HepG2 (cell line): Measurements from ENCODE around the gene ADAM19. TPM values are rescaled to one million over a fixed set of nuclear protein-coding genes. Genes with fewer than 3 reads are reported as not detected.

Experiments
- ATAC-seq: fragments of 200-7000 bp; cut with Tn5 transposase; 3 replicates; pipeline ENCODE4 v1.9.1; 2020; ENCODE audit warnings: mild to moderate bottlenecking, moderate library complexity
- BruUV-seq: library from RNA; stranded (reverse); fragments of 400-500 nt; replicated peaks from 2 replicates; lab custom pipeline; 2021; lab: Mats Ljungman, UMichigan
- CTCF ChIA-PET: fragments of 300-600 bp; formaldehyde crosslinking; extraction: SDS; loops from one replicate; lab custom pipeline; 2021; ENCODE audit warnings: low total read pairs, inconsistent platforms, low intra/inter-chr PET ratio; lab: Yijun Ruan, JAX
- POLR2A ChIA-PET: fragments of 350-600 bp; sonication (Branson Sonifier 250); formaldehyde crosslinking; loops from one replicate; lab custom pipeline; 2020; ENCODE audit warnings: antibody characterized with exemption, inconsistent platforms; lab: Yijun Ruan, JAX
- DNase-seq: peaks from one replicate; pipeline ENCODE4 v3.0.0-alpha.2; 2015; ENCODE audit warnings: low spot score
- FAIRE-seq: peaks from 3 replicates; lab custom pipeline; 2011; peaks lifted over from hg19 to GRCh38; lab: Jason Lieb, UNC
- H2AFZ ChIP-seq: one replicate; pipeline ENCODE4 v1.6.1; 2011; ENCODE audit warnings: low read length, inconsistent platforms
- H3K27ac ChIP-seq: fragments of 300-600 bp; 3 replicates; pipeline ENCODE4 v1.8.0; 2011; ENCODE audit warnings: mixed run types, mild to moderate bottlenecking, mixed read lengths, low read length, inconsistent platforms; ENCODE audit not compliant: insufficient read depth; ENCODE audit errors: extremely low read length
- H3K27me3 ChIP-seq, 2 experiments: fragments of 200-600 bp in 1 of 2; 2 replicates in 1 of 2; 3 replicates in 1 of 2; pipeline versions ENCODE4 v1.6.0 to v1.8.0; 2011; ENCODE audit warnings: low read length in 2 of 2, mild to moderate bottlenecking in 2 of 2, moderate library complexity in 2 of 2, inconsistent platforms in 1 of 2; ENCODE audit not compliant: insufficient read depth in 2 of 2, control insufficient read depth in 1 of 2
- H3K36me3 ChIP-seq, 2 experiments: fragments of 200-600 bp in 1 of 2; replicated peaks in 1 of 2; 2 replicates in 1 of 2; 3 replicates in 1 of 2; pipeline versions ENCODE4 v1.5.1 to v1.8.0; 2011; ENCODE audit warnings: low read length in 2 of 2, inconsistent platforms in 1 of 2; ENCODE audit not compliant: insufficient read depth in 2 of 2, control insufficient read depth in 1 of 2
- H3K4me1 ChIP-seq: 2 replicates; pipeline ENCODE4 v1.5.1; 2012; ENCODE audit warnings: low read length, inconsistent platforms; ENCODE audit not compliant: insufficient read depth
- H3K4me2 ChIP-seq: 2 replicates; pipeline ENCODE4 v1.6.0; 2011; ENCODE audit warnings: low read depth, low read length, inconsistent platforms
- H3K4me3 ChIP-seq, 3 experiments: fragments of 200-600 bp in 1 of 3; sonication (generic), shearing (Covaris generic) in 1 of 3; replicated peaks in 1 of 3; 2 replicates each; pipeline ENCODE4 v1.5.1; 2011 to 2016; ENCODE audit warnings: low read length in 3 of 3, inconsistent platforms in 2 of 3, low read depth in 2 of 3, mild to moderate bottlenecking in 2 of 3, control low read depth in 1 of 3, mixed read lengths in 1 of 3; ENCODE audit not compliant: insufficient read depth in 1 of 3
- H3K79me2 ChIP-seq: one replicate; pipeline ENCODE4 v1.6.1; 2011; ENCODE audit warnings: low read length, inconsistent platforms; ENCODE audit not compliant: insufficient read depth
- H3K9ac ChIP-seq: 2 replicates; pipeline ENCODE4 v1.6.0; 2011; ENCODE audit warnings: mild to moderate bottlenecking, low read depth, low read length, inconsistent platforms; ENCODE audit not compliant: insufficient read depth
- H3K9me3 ChIP-seq: 2 replicates; pipeline ENCODE4 v1.5.1; 2012; ENCODE audit warnings: mild to moderate bottlenecking, low read length
- H4K20me1 ChIP-seq: 2 replicates; pipeline ENCODE4 v1.6.0; 2011; ENCODE audit warnings: inconsistent platforms, mild to moderate bottlenecking, low read length, moderate library complexity; ENCODE audit not compliant: insufficient read depth
- BORCS8-MEF2B ChIP-seq: sonication (generic); formaldehyde crosslinking; IDR thresholded peaks from 2 replicates; pipeline ENCODE4 v1.8.0; 2022; ENCODE audit warnings: mild to moderate bottlenecking, missing genetic modification reagents
- ELF1 ChIP-seq: sonication (generic); formaldehyde crosslinking; IDR thresholded peaks from 2 replicates; pipeline ENCODE4 v1.4.0; 2020; ENCODE audit warnings: missing genetic modification reagents
- FOXC1 ChIP-seq: sonication (generic); formaldehyde crosslinking; IDR thresholded peaks from 2 replicates; pipeline ENCODE4 v1.8.0; 2022; ENCODE audit warnings: mild to moderate bottlenecking, missing genetic modification reagents, borderline replicate concordance
- FOXO4 ChIP-seq: sonication (generic); formaldehyde crosslinking; conservative IDR thresholded peaks from 2 replicates; pipeline ENCODE4 v1.8.1; 2023; ENCODE audit warnings: missing genetic modification reagents
- HMGA1 ChIP-seq: sonication (generic); formaldehyde crosslinking; conservative IDR thresholded peaks from 2 replicates; pipeline ENCODE4 v1.4.0; 2020; ENCODE audit warnings: missing genetic modification reagents
- MAFG ChIP-seq: sonication (generic); formaldehyde crosslinking; IDR thresholded peaks from 2 replicates; pipeline ENCODE4 v1.5.1; 2020; ENCODE audit warnings: mild to moderate bottlenecking, missing genetic modification reagents
- MLX ChIP-seq: IDR thresholded peaks from 2 replicates; pipeline ENCODE4 v1.6.1; 2016
- PAX8 ChIP-seq: sonication (generic); formaldehyde crosslinking; IDR thresholded peaks from 2 replicates; pipeline ENCODE4 v1.8.0; 2022; ENCODE audit warnings: mild to moderate bottlenecking, missing genetic modification reagents, borderline replicate concordance
- THAP8 ChIP-seq: sonication (generic); formaldehyde crosslinking; IDR thresholded peaks from 2 replicates; pipeline ENCODE4 v1.5.1; 2020; ENCODE audit warnings: missing genetic modification reagents, mild to moderate bottlenecking, borderline replicate concordance
- TOE1 ChIP-seq: sonication (generic); formaldehyde crosslinking; IDR thresholded peaks from 2 replicates; pipeline ENCODE4 v1.4.0; 2020; ENCODE audit warnings: mild to moderate bottlenecking, missing genetic modification reagents
- TP53 ChIP-seq: sonication (generic); formaldehyde crosslinking; conservative IDR thresholded peaks from 2 replicates; pipeline ENCODE4 v1.4.0; 2020; ENCODE audit warnings: missing genetic modification reagents
- TRAFD1 ChIP-seq: sonication (generic); formaldehyde crosslinking; IDR thresholded peaks from 2 replicates; pipeline ENCODE4 v1.5.1; 2020; ENCODE audit warnings: missing genetic modification reagents, mild to moderate bottlenecking, borderline replicate concordance
- ZBTB10 ChIP-seq: sonication (generic); formaldehyde crosslinking; IDR thresholded peaks from 2 replicates; pipeline ENCODE4 v1.4.0; 2020; ENCODE audit warnings: missing genetic modification reagents, borderline replicate concordance
- ZNF10 ChIP-seq: sonication (generic); formaldehyde crosslinking; IDR thresholded peaks from 2 replicates; pipeline ENCODE4 v1.4.0; 2020; ENCODE audit warnings: mild to moderate bottlenecking, low read depth, missing genetic modification reagents, borderline replicate concordance
- ZNF326 ChIP-seq: sonication (generic); formaldehyde crosslinking; IDR thresholded peaks from 2 replicates; pipeline ENCODE4 v1.4.0; 2020; ENCODE audit warnings: missing genetic modification reagents, borderline replicate concordance
- ZNF547 ChIP-seq: sonication (generic); formaldehyde crosslinking; IDR thresholded peaks from 2 replicates; pipeline ENCODE4 v1.5.1; 2020; ENCODE audit warnings: mild to moderate bottlenecking, missing genetic modification reagents
- ZNF589 ChIP-seq: sonication (generic); formaldehyde crosslinking; conservative IDR thresholded peaks from 2 replicates; pipeline ENCODE4 v1.8.0; 2022; ENCODE audit warnings: mild to moderate bottlenecking, moderate library complexity, missing genetic modification reagents
- ZNF788 ChIP-seq: sonication (generic); formaldehyde crosslinking; IDR thresholded peaks from 2 replicates; pipeline ENCODE4 v1.5.0; 2020; ENCODE audit warnings: mild to moderate bottlenecking, missing genetic modification reagents, borderline replicate concordance
- WGBS: methylation state at CpG from one replicate; pipeline ENCODE4 v1.1.6; 2017; ENCODE audit warnings: low lambda C conversion rate; 5-methylcytosine and 5-hydroxymethylcytosine counted together
- in situ Hi-C: cut with HindIII; loops from 2 replicates; pipeline ENCODE4 v1.10.0; 2017; ENCODE audit warnings: low pct_unique_long_range_greater_than_20kb; ENCODE audit not compliant: extremely low pct_ligation_motif_present
- intact Hi-C: fragments of 100-400 bp; cut with micrococcal nuclease; formaldehyde crosslinking; loops from one replicate; pipeline ENCODE4 v1.10.0; 2022; ENCODE audit not compliant: unreplicated experiment
- polyA plus RNA-seq, 8 experiments: library from polyadenylated mRNA; depleted of rRNA in 3 of 8; stranded (reverse) in 7 of 8; unstranded in 1 of 8; fragments of >200 nt; fragmentation: Illumina TruSeq in 4 of 8; extraction: Trizol in 4 of 8; gene quantifications; 2 replicates each; pipeline versions ENCODE4 v1.2.1 to v1.2.3, GENCODE V29; 2011 to 2016; ENCODE audit warnings: low read depth in 4 of 8, missing spikeins in 1 of 8, mixed read lengths in 1 of 8; ENCODE audit not compliant: insufficient read depth in 1 of 8
- total RNA-seq, 5 experiments: library from RNA; depleted of rRNA; stranded (reverse); fragments of >200 nt; fragmentation: Illumina TruSeq; extraction: Trizol; gene quantifications; 2 replicates each; pipeline ENCODE4 v1.2.3, GENCODE V29; 2016; ENCODE audit warnings: low read depth in 1 of 5

Gene ADAM19
- total and polyA plus RNA-seq, 2 of the 13 experiments (the other 11 are each of a cell fraction or from before 2014, with no cell fraction given), result 0.38 to 0.74 TPM

GRCh38 chr5:157547941-157548512, 27.5 kb downstream of the ADAM19 start:
- ATAC-seq (no peak), DNase-seq (no peak), FAIRE-seq (no peak)
- Histone ChIP-seq H3K4me2 (no peak overlapping the region), H3K79me2 (no peaks in the 10 kb centered on the region), H3K9me3 (no peaks in the 10 kb centered on the region), H3K4me1 (0 out of 2 replicates have a peak, but pooled peaks cover 13% of the 10 kb centered on the region), H3K4me3 (no peak overlapping the region), H3K27ac (no peak overlapping the region), H2AFZ (no peak overlapping the region), H3K36me3 (no peaks in the 10 kb centered on the region), H3K9ac (no peak overlapping the region), H3K27me3 (peaks cover 0 to 1% of the 10 kb centered on the region in 2 experiments; a peak in 1 of 5 replicates), H4K20me1 (no peaks in the 10 kb centered on the region)
- ChIA-PET CTCF (no interaction called here), POLR2A (no interaction called here)
- TF ChIP-seq ZNF788 (CRISPR knock-in tag), result no peak
- no peak for TF ChIP-seq TP53
- TF ChIP-seq PAX8 (CRISPR knock-in tag), result no peak
- TF ChIP-seq FOXC1 (CRISPR knock-in tag), result no peak
- TF ChIP-seq ELF1 (CRISPR knock-in tag), result no peak
- TF ChIP-seq ZBTB10, result no peak
- no peak for TF ChIP-seq ZNF547 (CRISPR knock-in tag)
- no peak for TF ChIP-seq THAP8
- TF ChIP-seq FOXO4 (CRISPR knock-in tag), result no peak
- TF ChIP-seq ZNF10, result no peak
- no peak for TF ChIP-seq ZNF326 (CRISPR knock-in tag)
- TF ChIP-seq MAFG (CRISPR knock-in tag), result no peak
- TF ChIP-seq MLX (CRISPR knock-in tag), result no peak
- no peak for TF ChIP-seq TRAFD1 (CRISPR knock-in tag)
- no peak for TF ChIP-seq HMGA1
- TF ChIP-seq ZNF589 (CRISPR knock-in tag), result no peak
- TF ChIP-seq TOE1, result no peak
- no peak for TF ChIP-seq BORCS8-MEF2B
- BruUV-seq, result no TSS peak
- in situ Hi-C loops (no loop called here), intact Hi-C loops (no loop called here)
- 66% methylated on average over 3 of the region's 3 CpGs for WGBS
